ENCODE results near the gene CASP12.

The CASP12 gene

GRCh38 chr11:104891135-104891534 lies 7.1 kb downstream of the CASP12 start:
- no peak for DNase-seq

- DNase-seq: no peak
These were observed 14.9 kb downstream of the CASP12 start for GRCh38 chr11:104883342-104883741.

- DNase-seq: no peak
These were observed 17.0 kb downstream of the CASP12 start for GRCh38 chr11:104881117-104881794.

- no peak for DNase-seq
These were observed 18.6 kb downstream of the CASP12 start for GRCh38 chr11:104879514-104880190.

- no peak for DNase-seq
These were observed 21.3 kb downstream of the CASP12 start for GRCh38 chr11:104876861-104877431.

- no peak for DNase-seq
These were observed 21.9 kb downstream of the CASP12 start for GRCh38 chr11:104876324-104876723.

GRCh38 chr11:104873252-104873651 lies 25.0 kb downstream of the CASP12 start:
- DNase-seq: peak; percentile 6

- no peak for DNase-seq
These were observed 25.9 kb downstream of the CASP12 start for GRCh38 chr11:104872393-104872792.

- no peak for DNase-seq
These were observed 27.4 kb downstream of the CASP12 start for GRCh38 chr11:104870910-104871309.

GRCh38 chr11:104866815-104867214 lies 31.4 kb downstream of the CASP12 start:
- DNase-seq: no peak

GRCh38 chr11:104858882-104859775 lies 39.1 kb downstream of the CASP12 start:
- no peak for DNase-seq

- no peak for DNase-seq
These were observed 41.7 kb downstream of the CASP12 start for GRCh38 chr11:104856607-104857006.

GRCh38 chr11:104855965-104856364 lies 42.3 kb downstream of the CASP12 start:
- DNase-seq: no peak

- DNase-seq: no peak
These were observed 45.0 kb downstream of the CASP12 start for GRCh38 chr11:104853276-104853675.

- DNase-seq: no peak
These were observed 45.4 kb downstream of the CASP12 start for GRCh38 chr11:104852811-104853210.

GRCh38 chr11:104846216-104846615 lies 52.0 kb downstream of the CASP12 start:
- no peak for DNase-seq

- no peak for DNase-seq
These were observed 53.8 kb downstream of the CASP12 start for GRCh38 chr11:104844451-104844850.

- no peak for DNase-seq
These were observed 55.0 kb downstream of the CASP12 start for GRCh38 chr11:104843150-104843836.

- no peak for DNase-seq
These were observed 56.2 kb downstream of the CASP12 start for GRCh38 chr11:104841973-104842525.

- no peak for DNase-seq
These were observed 57.1 kb downstream of the CASP12 start for GRCh38 chr11:104841185-104841584.

GRCh38 chr11:104837969-104838639 lies 60.2 kb downstream of the CASP12 start:
- no peak for DNase-seq

- no peak for DNase-seq
These were observed 61.6 kb downstream of the CASP12 start for GRCh38 chr11:104836691-104837090.
